Skeletal muscle tissue (tissue), 4 donors: ENCODE measurements around the gene RPGRIP1. TPM values are rescaled to one million over a fixed set of nuclear protein-coding genes. Genes with fewer than 3 reads are reported as not detected.
"Not testable (repeated sequence)": the region's sequence is repeated elsewhere in the genome, so short reads cannot be mapped to it uniquely, and the experiment has no call there.

ENCODE experiments used
- H3K27ac ChIP-seq: one replicate; pipeline ENCODE4 v1.7.0; 2013; ENCODE audit warnings: mild to moderate bottlenecking, low read depth, low read length, inconsistent platforms
- H3K27me3 ChIP-seq, 3 donors: one replicate each; pipeline ENCODE4 v1.7.0; 2013; ENCODE audit warnings: low read length in 3 of 3; ENCODE audit not compliant: control insufficient read depth in 3 of 3, insufficient read depth in 3 of 3
- H3K36me3 ChIP-seq, 3 donors: one replicate each; pipeline ENCODE4 v1.7.0; 2013; ENCODE audit warnings: low read length in 3 of 3; ENCODE audit not compliant: control insufficient read depth in 3 of 3, insufficient read depth in 3 of 3
- H3K4me1 ChIP-seq, 3 donors: one replicate each; pipeline ENCODE4 v1.7.0; 2013; ENCODE audit warnings: low read length in 3 of 3, mild to moderate bottlenecking in 3 of 3; ENCODE audit not compliant: control insufficient read depth in 3 of 3, insufficient read depth in 3 of 3
- H3K4me3 ChIP-seq, 3 donors: one replicate each; pipeline ENCODE4 v1.7.0; 2013; ENCODE audit warnings: low read length in 3 of 3
- H3K9ac ChIP-seq, 3 donors: one replicate each; pipeline ENCODE4 v1.7.0; 2013; ENCODE audit warnings: low read length in 3 of 3, mild to moderate bottlenecking in 3 of 3, moderate library complexity in 2 of 3, low read depth in 1 of 3
- H3K9me3 ChIP-seq, 3 donors: one replicate each; pipeline ENCODE4 v1.7.0; 2013; ENCODE audit warnings: low read length in 3 of 3; ENCODE audit not compliant: control insufficient read depth in 3 of 3
- total RNA-seq: library from RNA; depleted of rRNA; stranded (reverse); fragments of >200 nt; gene quantifications from one replicate; pipeline ENCODE4 v1.2.3, GENCODE V29; 2014
- donor health status: Osteomylitis.

The RPGRIP1 gene
- total RNA-seq, 1 donor from 2014 or later: not detected

GRCh38 chr14:21245813-21246212, 34.1 kb upstream of the RPGRIP1 start:
- H3K9me3 ChIP-seq: no peaks in the 10 kb centered on the region

GRCh38 chr14:21248338-21248737, 31.5 kb upstream of the RPGRIP1 start:
- Histone ChIP-seq H3K36me3 (peaks cover 11 to 29% (median 17%) of the 10 kb centered on the region in 3 donors), H3K4me1 (peaks cover 0 to 6% (median 0%) of the 10 kb centered on the region in 3 donors), H3K9me3 (no peaks in the 10 kb centered on the region), H3K9ac (no peak overlapping the region), H3K27ac (no peak overlapping the region), H3K4me3 (no peak overlapping the region), H3K27me3 (no peaks in the 10 kb centered on the region)

More at GRCh38 chr14:21245813-21246212, 34.1 kb upstream of the RPGRIP1 start:
- Histone ChIP-seq H3K27ac (no peak overlapping the region), H3K9ac (no peak overlapping the region), H3K4me1 (peaks cover 0 to 4% (median under 1%) of the 10 kb centered on the region in 3 donors), H3K27me3 (no peaks in the 10 kb centered on the region), H3K4me3 (no peak overlapping the region), H3K36me3 (peaks cover 7 to 25% (median 14%) of the 10 kb centered on the region in 3 donors)

GRCh38 chr14:21248739-21249411, 31.0 kb upstream of the RPGRIP1 start:
- Histone ChIP-seq H3K36me3 (peaks cover 11 to 29% (median 17%) of the 10 kb centered on the region in 3 donors), H3K27me3 (no peaks in the 10 kb centered on the region), H3K27ac (no peak overlapping the region), H3K4me3 (no peak overlapping the region), H3K4me1 (peaks cover 0 to 6% (median 0%) of the 10 kb centered on the region in 3 donors), H3K9me3 (no peaks in the 10 kb centered on the region), H3K9ac (no peak overlapping the region)

GRCh38 chr14:21251215-21251614, 28.7 kb upstream of the RPGRIP1 start:
- Histone ChIP-seq H3K27me3 (no peaks in the 10 kb centered on the region), H3K9me3 (no peaks in the 10 kb centered on the region), H3K9ac (no peak overlapping the region), H3K36me3 (peaks cover 11 to 32% (median 17%) of the 10 kb centered on the region in 3 donors), H3K27ac (no peak overlapping the region), H3K4me3 (no peak overlapping the region), H3K4me1 (peaks cover 4 to 12% (median 9%) of the 10 kb centered on the region in 3 donors)

GRCh38 chr14:21252149-21252548, 27.7 kb upstream of the RPGRIP1 start:
- Histone ChIP-seq H3K4me3 (no peak overlapping the region), H3K4me1 (peaks cover 8 to 17% (median 13%) of the 10 kb centered on the region in 3 donors), H3K9ac (peak overlapping the region in 1 of 3 donors; percentile 25), H3K27me3 (no peaks in the 10 kb centered on the region), H3K36me3 (peaks cover 11 to 32% (median 19%) of the 10 kb centered on the region in 3 donors), H3K27ac (no peak overlapping the region), H3K9me3 (no peaks in the 10 kb centered on the region)

- Histone ChIP-seq H3K9ac (no peak overlapping the region), H3K27me3 (no peaks in the 10 kb centered on the region), H3K9me3 (no peaks in the 10 kb centered on the region), H3K4me3 (no peak overlapping the region), H3K27ac (peak overlapping the region; percentile 47), H3K4me1 (peaks cover 23 to 29% (median 29%) of the 10 kb centered on the region in 3 donors), H3K36me3 (peaks cover 4 to 34% (median 20%) of the 10 kb centered on the region in 3 donors)
Measured at GRCh38 chr14:21255385-21256101, 24.3 kb upstream of the RPGRIP1 start.

GRCh38 chr14:21256102-21256447, 23.8 kb upstream of the RPGRIP1 start:
- Histone ChIP-seq H3K36me3 (peaks cover 4 to 30% (median 16%) of the 10 kb centered on the region in 3 donors), H3K4me1 (peaks cover 26 to 32% (median 29%) of the 10 kb centered on the region in 3 donors), H3K27ac (peak overlapping the region; percentile 47)
- H3K27me3 ChIP-seq, H3K9me3 ChIP-seq, H3K9ac ChIP-seq, H3K4me3 ChIP-seq: not testable (repeated sequence)

- Histone ChIP-seq H3K4me3 (no peak overlapping the region), H3K4me1 (peaks cover 26 to 37% (median 29%) of the 10 kb centered on the region in 3 donors), H3K27me3 (no peaks in the 10 kb centered on the region), H3K36me3 (peaks cover 5 to 27% (median 23%) of the 10 kb centered on the region in 3 donors), H3K9me3 (no peaks in the 10 kb centered on the region), H3K9ac (no peak overlapping the region), H3K27ac (no peak overlapping the region)
Measured at GRCh38 chr14:21256539-21257393, 23.1 kb upstream of the RPGRIP1 start.

GRCh38 chr14:21257394-21257909, 22.4 kb upstream of the RPGRIP1 start:
- H3K9ac ChIP-seq: peak overlapping the region in 1 of 3 donors; percentile 19
- H3K9me3 ChIP-seq: no peaks in the 10 kb centered on the region
- no peak overlapping the region for H3K27ac ChIP-seq
- peaks cover 5 to 29% (median 24%) of the 10 kb centered on the region in 3 donors for H3K36me3 ChIP-seq
- peaks cover 26 to 39% (median 32%) of the 10 kb centered on the region in 3 donors for H3K4me1 ChIP-seq
- peak overlapping the region in 1 of 3 donors; percentile 18 for H3K4me3 ChIP-seq
- no peaks in the 10 kb centered on the region for H3K27me3 ChIP-seq
